OCI-LY7 (cell line): ENCODE results near the gene BNC1. TPM values are rescaled to one million over a fixed set of nuclear protein-coding genes. Genes with fewer than 3 reads are reported as not detected.

Experiments
- BruUV-seq: library from RNA; stranded (reverse); fragments of 400-500 nt; replicated peaks from 2 replicates; lab custom pipeline; 2021; lab: Mats Ljungman, UMichigan
- CTCF ChIA-PET: fragments of 300-600 bp; sonication (Branson Sonifier 250); formaldehyde crosslinking; loops from one replicate; lab custom pipeline; 2022; ENCODE audit warnings: antibody characterized with exemption; ENCODE audit not compliant: unreplicated experiment; lab: Charles Lee
- POLR2A ChIA-PET: fragments of 300-600 bp; sonication (Branson Sonifier 250); formaldehyde crosslinking; loops from one replicate; lab custom pipeline; 2022; ENCODE audit warnings: antibody characterized with exemption; lab: Charles Lee
- DNase-seq: peaks from one replicate; pipeline ENCODE4 v3.0.0-alpha.2; 2015; ENCODE audit warnings: low spot score
- H2AFZ ChIP-seq: fragments of 200-600 bp; sonication (generic), shearing (Covaris generic); 2 replicates; pipeline ENCODE4 v1.6.1; 2014; ENCODE audit warnings: mild to moderate bottlenecking, antibody characterized with exemption, low read length, moderate library complexity
- H3K27ac ChIP-seq: fragments of 200-600 bp; sonication (generic); 2 replicates; pipeline ENCODE4 v1.5.1; 2014; ENCODE audit warnings: mixed run types, low read depth, mild to moderate bottlenecking, moderate library complexity, low read length, inconsistent platforms; ENCODE audit not compliant: poor library complexity, severe bottlenecking
- H3K36me3 ChIP-seq: fragments of 200-600 bp; sonication (generic); 2 replicates; pipeline ENCODE4 v1.6.1; 2014; ENCODE audit warnings: mild to moderate bottlenecking, antibody characterized with exemption, low read length, moderate library complexity, mixed read lengths; ENCODE audit not compliant: insufficient read depth
- H3K4me1 ChIP-seq: fragments of 200-600 bp; sonication (generic); 2 replicates; pipeline ENCODE4 v1.5.1; 2014; ENCODE audit warnings: mild to moderate bottlenecking, low read length; ENCODE audit not compliant: insufficient read depth, poor library complexity, severe bottlenecking
- H3K4me2 ChIP-seq: fragments of 200-600 bp; sonication (generic); 2 replicates; pipeline ENCODE4 v1.6.1; 2014; ENCODE audit warnings: mild to moderate bottlenecking, low read length
- H3K4me3 ChIP-seq: fragments of 200-600 bp; sonication (generic); 2 replicates; pipeline ENCODE4 v1.5.1; 2014; ENCODE audit warnings: mild to moderate bottlenecking, low read depth, low read length; ENCODE audit not compliant: poor library complexity, severe bottlenecking
- H3K79me2 ChIP-seq: fragments of 200-600 bp; sonication (generic); 2 replicates; pipeline ENCODE4 v1.6.1; 2016; ENCODE audit warnings: low read depth, mild to moderate bottlenecking, low read length, moderate library complexity, mixed read lengths; ENCODE audit not compliant: insufficient read depth
- H3K9me2 ChIP-seq: fragments of 200-600 bp; sonication (generic); 2 replicates; pipeline ENCODE4 v1.6.1; 2016; ENCODE audit warnings: mild to moderate bottlenecking, low read length, mixed read lengths; ENCODE audit not compliant: insufficient read depth
- H3K9me3 ChIP-seq: fragments of 200-600 bp; sonication (generic); 2 replicates; pipeline ENCODE4 v1.6.1; 2014; ENCODE audit warnings: mild to moderate bottlenecking, mixed run types, low read length, mixed read lengths
- H4K20me1 ChIP-seq: fragments of 200-600 bp; sonication (generic); 2 replicates; pipeline ENCODE4 v1.6.1; 2014; ENCODE audit warnings: mild to moderate bottlenecking, antibody characterized with exemption, low read length, moderate library complexity, mixed read lengths; ENCODE audit not compliant: insufficient read depth
- EZH2phosphoT487 ChIP-seq: fragments of 200-600 bp; sonication (generic); IDR thresholded peaks from 2 replicates; pipeline ENCODE4 v1.6.1; 2018; ENCODE audit warnings: low read depth, borderline replicate concordance, mild to moderate bottlenecking, mixed run types, antibody characterized with exemption, low read length, moderate library complexity, mixed read lengths
- intact Hi-C: fragments of 100-400 bp; cut with micrococcal nuclease; formaldehyde crosslinking; loops from one replicate; pipeline ENCODE4 v1.10.0; 2022; ENCODE audit not compliant: unreplicated experiment
- total RNA-seq, 2 experiments: library from RNA; depleted of rRNA in 1 of 2; stranded (reverse); fragments of >200 nt in 1 of 2; shearing (Covaris generic) in 1 of 2; gene quantifications; 2 replicates each; pipeline ENCODE4 v1.2.3, GENCODE V29; 2014 to 2022
- TF ChIP-seq, protein P1 (sequence below): fragments of 200-600 bp; sonication (generic); conservative IDR thresholded peaks from 2 replicates; pipeline ENCODE4 v1.5.1; 2014; ENCODE audit warnings: mild to moderate bottlenecking, antibody characterized with exemption, low read length, moderate library complexity, mixed read lengths

Gene BNC1
- total RNA-seq, 2 experiments from 2014 or later = not detected

DNA sequence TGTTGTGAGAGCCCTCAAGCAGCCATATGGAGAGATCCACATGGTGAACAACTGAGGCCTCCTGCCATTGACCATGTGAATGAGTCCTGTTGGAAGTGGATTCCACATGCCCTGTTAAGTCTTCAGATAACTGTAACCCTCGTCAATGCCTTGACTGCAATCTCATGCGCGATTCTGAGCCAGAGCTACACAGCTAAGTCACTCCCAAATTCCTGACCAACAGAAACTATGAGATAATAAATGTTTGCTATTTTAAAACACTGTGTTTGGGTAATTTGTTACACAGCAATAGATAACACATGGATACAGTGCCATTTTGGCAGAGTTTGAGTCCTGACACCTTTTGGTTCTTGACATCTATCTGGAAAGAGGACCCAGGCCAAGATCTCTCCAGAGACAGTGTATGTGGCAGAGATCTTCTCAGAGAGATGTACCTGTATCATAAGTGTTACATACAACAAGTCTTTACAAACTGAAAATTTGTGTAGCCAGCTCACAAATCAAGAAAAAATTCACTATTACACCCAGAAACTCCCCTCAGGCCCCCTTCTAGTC lies 34.5 kb upstream of the BNC1 start:
- ChIA-PET POLR2A (interaction anchor here (0.9 kb wide), 1 partner anchor 390 kb away, joined by 3 read pairs; no protein-coding TSS in a partner anchor), CTCF (no interaction called here)
- no TSS peak for BruUV-seq
- Histone ChIP-seq H3K36me3 (no peaks in the 10 kb centered on the region), H3K9me3 (no peaks in the 10 kb centered on the region), H3K4me2 (no peak overlapping the region), H4K20me1 (no peaks in the 10 kb centered on the region), H3K4me3 (no peak overlapping the region), H3K79me2 (no peaks in the 10 kb centered on the region), H3K4me1 (no peaks in the 10 kb centered on the region), H3K9me2 (no peaks in the 10 kb centered on the region), H3K27ac (no peak overlapping the region), H2AFZ (no peak overlapping the region)
- intact Hi-C loops = no loop called here
- DNase-seq = no peak
- TF ChIP-seq, protein P1, sequence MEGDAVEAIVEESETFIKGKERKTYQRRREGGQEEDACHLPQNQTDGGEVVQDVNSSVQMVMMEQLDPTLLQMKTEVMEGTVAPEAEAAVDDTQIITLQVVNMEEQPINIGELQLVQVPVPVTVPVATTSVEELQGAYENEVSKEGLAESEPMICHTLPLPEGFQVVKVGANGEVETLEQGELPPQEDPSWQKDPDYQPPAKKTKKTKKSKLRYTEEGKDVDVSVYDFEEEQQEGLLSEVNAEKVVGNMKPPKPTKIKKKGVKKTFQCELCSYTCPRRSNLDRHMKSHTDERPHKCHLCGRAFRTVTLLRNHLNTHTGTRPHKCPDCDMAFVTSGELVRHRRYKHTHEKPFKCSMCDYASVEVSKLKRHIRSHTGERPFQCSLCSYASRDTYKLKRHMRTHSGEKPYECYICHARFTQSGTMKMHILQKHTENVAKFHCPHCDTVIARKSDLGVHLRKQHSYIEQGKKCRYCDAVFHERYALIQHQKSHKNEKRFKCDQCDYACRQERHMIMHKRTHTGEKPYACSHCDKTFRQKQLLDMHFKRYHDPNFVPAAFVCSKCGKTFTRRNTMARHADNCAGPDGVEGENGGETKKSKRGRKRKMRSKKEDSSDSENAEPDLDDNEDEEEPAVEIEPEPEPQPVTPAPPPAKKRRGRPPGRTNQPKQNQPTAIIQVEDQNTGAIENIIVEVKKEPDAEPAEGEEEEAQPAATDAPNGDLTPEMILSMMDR = no peak
- no peak for TF ChIP-seq EZH2phosphoT487

DNA sequence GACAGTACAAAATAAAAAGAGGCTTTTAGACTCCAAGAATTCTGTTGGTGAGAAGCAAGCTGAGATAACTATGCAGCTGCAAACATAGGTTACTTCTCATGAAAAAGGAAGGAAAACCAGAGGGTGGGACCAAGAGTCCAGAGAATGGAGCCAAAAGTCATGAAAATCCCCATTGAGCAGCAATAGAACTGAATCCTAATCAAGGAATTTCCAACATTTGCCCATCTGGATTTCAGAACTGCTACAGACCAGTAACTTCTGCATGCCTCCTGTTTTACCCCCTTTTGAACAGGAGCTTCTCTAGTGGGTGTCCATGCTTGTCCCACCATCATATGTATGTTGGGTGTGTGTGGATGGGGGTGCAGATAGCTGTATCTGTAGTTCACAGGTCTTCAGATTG lies 33.6 kb upstream of the BNC1 start:
- Histone ChIP-seq H3K4me3 (no peak overlapping the region), H3K9me3 (no peaks in the 10 kb centered on the region), H2AFZ (no peak overlapping the region), H3K27ac (no peak overlapping the region), H3K36me3 (no peaks in the 10 kb centered on the region), H4K20me1 (no peaks in the 10 kb centered on the region), H3K4me1 (no peaks in the 10 kb centered on the region), H3K79me2 (no peaks in the 10 kb centered on the region), H3K4me2 (no peak overlapping the region), H3K9me2 (no peaks in the 10 kb centered on the region)
- CTCF ChIA-PET = no interaction called here
- POLR2A ChIA-PET = interaction anchor here (0.9 kb wide), 1 partner anchor 391 kb away, joined by 3 read pairs; no protein-coding TSS in a partner anchor
- no peak for DNase-seq
- intact Hi-C loops = no loop called here
- TF ChIP-seq, protein P1 = no peak
- no peak for TF ChIP-seq EZH2phosphoT487
- BruUV-seq = no TSS peak

DNA sequence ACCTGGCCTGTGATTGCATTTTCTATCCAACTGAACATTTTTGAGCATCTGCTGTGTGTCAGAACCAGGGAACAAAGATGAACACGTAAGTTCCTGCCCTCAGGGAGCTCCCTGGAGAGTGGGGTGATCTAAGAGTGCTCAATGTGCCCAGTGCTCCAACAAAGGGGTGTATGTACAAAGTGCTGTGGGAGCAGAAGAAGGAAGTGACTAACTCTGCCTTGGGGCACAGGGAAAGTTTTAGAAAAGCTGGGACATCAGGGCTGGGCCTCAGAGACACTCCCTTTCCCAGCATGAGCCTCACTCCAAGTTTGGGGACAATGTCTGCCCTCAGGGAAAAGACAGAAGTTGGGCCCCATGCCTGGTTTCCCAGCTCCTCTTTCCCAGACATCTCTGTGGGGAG lies 27.6 kb upstream of the BNC1 start:
- POLR2A ChIA-PET = no interaction called here
- Histone ChIP-seq H4K20me1 (no peaks in the 10 kb centered on the region), H3K36me3 (no peaks in the 10 kb centered on the region), H3K4me3 (no peak overlapping the region), H3K9me3 (no peaks in the 10 kb centered on the region), H3K4me2 (no peak overlapping the region), H3K4me1 (no peaks in the 10 kb centered on the region), H3K9me2 (no peaks in the 10 kb centered on the region), H3K79me2 (no peaks in the 10 kb centered on the region), H3K27ac (no peak overlapping the region), H2AFZ (no peak overlapping the region)
- DNase-seq = no peak
- no TSS peak for BruUV-seq
- CTCF ChIA-PET = no interaction called here
- intact Hi-C loops = no loop called here
- no peak for TF ChIP-seq EZH2phosphoT487
- TF ChIP-seq, protein P1 = no peak
